Measurements from ENCODE around the gene XKR7.
"Not testable (repeated sequence)": the region's sequence is repeated elsewhere in the genome, so short reads cannot be mapped to it uniquely, and the experiment has no call there.

The XKR7 gene, protein sequence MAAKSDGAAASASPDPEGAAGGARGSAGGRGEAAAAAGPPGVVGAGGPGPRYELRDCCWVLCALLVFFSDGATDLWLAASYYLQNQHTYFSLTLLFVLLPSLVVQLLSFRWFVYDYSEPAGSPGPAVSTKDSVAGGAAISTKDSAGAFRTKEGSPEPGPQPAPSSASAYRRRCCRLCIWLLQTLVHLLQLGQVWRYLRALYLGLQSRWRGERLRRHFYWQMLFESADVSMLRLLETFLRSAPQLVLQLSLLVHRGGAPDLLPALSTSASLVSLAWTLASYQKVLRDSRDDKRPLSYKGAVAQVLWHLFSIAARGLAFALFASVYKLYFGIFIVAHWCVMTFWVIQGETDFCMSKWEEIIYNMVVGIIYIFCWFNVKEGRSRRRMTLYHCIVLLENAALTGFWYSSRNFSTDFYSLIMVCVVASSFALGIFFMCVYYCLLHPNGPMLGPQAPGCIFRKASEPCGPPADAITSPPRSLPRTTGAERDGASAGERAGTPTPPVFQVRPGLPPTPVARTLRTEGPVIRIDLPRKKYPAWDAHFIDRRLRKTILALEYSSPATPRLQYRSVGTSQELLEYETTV

DNA sequence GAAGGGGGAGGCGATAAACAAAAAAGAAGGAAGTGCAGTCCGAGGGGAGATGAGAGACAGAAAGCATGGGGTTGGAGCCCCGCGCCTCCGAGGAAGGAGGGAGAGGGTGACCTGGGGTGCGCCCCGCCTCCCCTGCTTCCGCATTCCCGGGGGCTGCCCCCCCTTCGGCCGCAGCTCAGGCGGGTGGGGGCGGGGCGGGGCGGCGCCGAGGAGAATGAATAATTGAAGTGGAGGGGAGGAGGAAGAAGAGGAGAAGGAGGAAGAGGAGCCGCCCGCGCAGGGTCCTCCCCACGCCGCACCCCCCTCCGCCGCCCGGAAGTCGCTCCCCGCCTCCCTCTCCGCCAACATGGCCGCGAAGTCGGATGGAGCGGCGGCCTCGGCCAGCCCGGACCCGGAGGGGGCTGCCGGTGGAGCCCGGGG lies at the start of gene XKR7:
Gene XKR7, plus strand, starts transcription at position 322 of the 420 bp plus-strand sequence. Its CDS starts 25 bp downstream, at position 347.
- no peak for DNase-seq

DNA sequence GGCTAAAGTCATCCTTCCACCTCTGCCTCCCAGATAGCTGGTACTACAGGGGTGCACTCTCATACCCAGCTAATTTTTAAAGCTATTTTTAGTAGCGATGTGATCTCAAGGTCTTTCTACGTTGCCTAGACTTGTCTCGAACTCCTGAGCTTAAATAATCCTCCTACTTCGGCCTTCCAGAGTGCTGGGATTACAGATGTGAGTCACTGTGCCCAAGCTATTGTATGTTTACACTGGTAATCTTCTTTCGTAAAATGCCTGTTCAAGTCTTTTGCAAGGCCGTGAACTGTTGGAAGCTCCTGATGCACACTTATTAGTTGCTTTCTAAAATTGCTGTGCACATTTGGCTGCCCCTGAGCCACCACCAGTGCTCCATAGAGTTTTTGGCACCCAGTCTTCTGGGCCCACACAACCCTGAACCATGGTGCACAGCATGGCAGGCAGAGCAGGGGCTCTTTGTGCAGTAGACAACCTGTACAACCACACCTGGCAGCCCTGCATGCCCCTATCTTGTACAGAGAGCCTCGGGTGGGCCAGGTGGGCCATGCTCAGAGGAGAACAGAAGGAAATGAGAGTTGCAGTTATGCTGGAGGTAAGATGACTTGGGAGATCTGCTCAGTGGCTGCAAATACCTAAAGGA lies 49.4 kb upstream of the XKR7 start:
- no peak for DNase-seq

DNA sequence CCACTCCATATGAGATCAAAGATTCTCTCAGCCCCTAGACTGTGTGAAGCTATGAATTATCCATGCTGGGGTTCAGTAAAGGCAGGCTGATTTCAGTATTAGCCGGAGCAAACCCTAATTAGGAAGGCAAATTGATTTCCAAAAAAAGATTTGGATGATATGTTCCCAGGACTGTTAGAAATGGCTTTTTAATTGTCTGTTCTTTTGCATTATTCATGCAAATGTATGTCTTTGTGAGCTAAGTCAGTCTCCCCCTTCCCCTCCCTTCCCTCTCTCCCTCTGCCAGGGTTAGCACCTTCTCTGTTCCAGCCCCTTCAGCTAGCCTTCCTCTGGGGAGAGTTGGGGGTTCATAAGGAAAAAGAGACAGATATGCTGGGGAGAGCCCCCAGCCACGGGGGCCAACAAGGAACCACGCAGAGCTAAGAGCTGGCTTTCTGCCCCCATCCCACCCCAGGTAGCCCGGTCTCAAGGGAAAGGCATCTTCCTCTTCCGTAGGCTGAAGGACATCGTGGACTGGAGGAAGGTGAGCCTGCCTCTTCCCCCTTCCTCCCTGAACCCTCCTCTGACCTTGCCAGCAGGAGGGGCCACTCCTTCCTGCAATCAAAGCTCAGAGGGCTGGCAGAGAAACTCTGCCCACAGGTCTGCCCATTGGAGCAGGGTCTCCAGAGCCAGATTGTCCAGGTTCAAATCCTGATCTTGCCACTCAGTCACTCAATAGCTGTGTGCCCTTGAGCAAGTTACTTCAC lies 48.4 kb upstream of the XKR7 start:
- no peak for DNase-seq

DNA sequence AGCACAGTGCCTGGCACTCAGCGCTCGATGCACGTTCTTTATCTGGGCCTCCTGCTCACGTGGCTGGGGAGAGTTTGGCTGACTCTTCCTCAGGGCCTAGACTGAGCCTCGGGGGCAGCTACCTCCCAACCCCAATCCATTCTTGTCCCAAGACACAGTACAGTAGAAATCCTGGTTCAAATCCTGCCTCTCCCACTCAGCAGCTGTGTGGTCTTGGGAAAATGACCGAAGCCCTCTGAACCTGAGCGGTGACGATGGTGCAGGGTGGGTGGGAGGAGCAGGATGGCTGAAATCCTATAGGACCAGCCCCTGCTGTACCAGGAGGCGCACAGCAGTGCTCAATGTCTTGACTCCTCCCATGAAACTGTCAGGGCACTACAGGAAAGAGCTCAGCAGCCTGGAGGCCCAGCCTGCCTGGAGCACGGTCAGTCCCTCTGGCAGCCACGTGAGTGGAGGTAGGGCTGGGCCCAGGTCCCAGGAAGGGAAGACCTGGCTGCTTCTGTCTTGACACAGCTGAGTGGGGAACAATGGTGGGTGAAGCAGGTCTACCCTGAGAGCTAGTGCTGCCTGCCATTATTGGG lies 47.6 kb upstream of the XKR7 start:
- DNase-seq = no peak

DNA sequence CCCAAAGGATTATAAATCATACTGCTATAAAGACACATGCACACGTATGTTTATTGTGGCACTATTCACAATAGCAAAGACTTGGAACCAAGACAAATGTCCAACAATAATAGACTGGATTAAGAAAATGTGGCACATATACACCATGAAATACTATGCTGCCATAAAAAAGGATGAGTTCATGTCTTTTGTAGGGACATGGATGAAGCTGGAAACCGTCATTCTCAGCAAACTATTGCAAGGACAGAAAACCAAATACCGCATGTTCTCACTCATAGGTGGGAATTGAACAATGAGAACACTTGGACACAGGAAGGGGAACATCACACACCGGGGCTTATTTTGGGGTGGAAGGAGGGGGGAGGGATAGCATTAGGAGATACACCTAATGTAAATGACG lies 46.5 kb upstream of the XKR7 start:
- DNase-seq = not testable (repeated sequence)

DNA sequence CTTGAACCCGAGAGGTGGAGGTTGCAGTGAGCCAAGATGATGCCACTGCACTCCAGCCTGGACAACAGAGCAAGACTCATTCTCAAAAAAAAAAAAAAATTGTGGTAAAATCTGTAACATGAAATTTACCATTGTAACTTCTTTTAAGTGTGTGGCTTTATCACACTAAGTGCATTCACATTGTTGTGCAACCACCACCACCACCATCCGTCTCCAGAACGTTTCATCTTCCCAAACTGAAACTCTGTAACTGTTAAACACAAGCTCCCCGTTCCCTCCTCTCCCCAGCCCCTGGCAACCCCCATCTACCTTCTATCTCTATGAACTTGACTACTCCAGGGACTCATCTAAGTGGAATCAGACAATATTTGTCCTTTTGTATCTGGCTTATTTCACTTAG lies 45.8 kb upstream of the XKR7 start:
- no peak for DNase-seq

DNA sequence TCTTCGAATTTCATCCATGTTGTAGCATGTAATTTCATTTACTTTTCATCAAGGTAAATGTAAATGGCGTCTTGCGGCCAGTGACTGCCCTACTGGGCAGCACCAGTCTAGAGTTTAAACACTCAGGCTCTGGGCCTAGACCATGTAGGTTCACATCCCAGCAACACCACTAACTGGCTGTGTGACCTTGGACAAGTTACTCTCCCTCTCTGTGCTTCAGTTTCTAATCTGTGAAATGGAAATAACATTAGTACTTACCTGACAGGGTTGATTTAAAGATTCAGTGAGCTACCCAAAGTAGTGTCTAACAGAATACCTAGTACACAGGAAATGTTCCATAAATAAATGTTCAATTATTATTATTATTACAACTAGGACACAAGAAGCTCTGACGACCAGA lies 45.4 kb upstream of the XKR7 start:
- DNase-seq = no peak

DNA sequence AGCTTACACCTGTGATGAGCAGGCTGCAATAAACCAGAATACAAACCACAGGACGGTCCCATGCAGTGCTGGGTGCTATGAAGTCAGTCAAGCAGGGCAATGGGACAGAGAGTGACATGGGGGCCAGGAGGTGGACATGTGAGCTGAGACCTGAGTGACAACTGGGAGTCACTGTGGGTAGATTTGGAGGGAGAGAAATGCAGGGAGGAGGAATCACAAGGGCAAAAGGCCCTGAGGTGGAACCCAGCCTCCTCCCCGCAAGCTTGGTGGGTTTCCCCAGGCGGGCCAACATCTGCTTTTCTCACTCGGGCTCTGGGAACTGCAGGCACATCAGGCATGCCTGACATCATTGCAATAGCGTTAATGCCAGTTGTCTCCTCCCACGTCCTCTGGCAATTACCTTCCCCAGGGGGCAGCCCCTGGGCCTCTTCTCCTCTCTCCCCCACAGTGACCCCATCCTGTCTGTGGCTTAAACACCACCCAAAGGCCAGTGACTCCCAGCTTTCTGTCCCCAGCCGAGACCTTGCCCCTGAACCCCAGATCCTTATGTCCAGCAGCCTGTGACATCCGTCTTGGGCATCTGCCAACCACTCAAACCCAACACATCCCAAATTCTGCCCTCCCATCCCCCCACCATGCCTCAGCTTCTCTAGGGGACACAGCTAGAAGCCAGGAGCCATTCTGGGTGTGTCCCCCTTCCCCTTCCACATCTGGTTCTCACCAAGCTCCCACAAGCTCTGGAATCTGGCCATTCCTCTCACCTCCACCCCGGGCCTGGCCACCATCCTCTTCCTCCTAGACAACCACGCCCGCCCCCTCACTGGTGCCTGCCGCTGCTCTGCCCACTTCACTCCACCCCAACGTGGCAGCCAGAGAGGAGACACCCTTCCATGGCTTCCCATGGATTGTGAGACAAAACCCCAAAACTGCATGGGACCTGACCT lies 44.3 kb upstream of the XKR7 start:
- no peak for DNase-seq

DNA sequence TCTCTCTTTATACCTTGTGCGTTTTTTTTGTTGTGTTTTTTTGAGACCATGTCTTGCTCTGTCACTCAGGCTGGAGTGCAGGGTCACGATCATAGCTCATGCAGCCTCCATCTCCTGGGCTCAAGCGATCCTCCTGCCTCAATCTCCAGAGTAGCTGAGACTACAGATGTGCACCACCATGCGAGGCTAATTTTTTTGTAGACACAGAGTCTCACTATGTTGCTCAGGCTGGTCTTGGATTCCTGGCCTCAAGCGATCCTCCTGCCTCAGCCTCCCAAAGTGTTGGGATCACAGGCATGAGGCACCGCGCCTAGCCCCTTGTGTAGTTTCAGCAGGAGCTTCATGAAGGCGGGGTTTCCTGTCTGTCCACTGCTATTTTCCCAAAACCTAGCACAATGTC lies 43.4 kb upstream of the XKR7 start:
- DNase-seq = no peak

DNA sequence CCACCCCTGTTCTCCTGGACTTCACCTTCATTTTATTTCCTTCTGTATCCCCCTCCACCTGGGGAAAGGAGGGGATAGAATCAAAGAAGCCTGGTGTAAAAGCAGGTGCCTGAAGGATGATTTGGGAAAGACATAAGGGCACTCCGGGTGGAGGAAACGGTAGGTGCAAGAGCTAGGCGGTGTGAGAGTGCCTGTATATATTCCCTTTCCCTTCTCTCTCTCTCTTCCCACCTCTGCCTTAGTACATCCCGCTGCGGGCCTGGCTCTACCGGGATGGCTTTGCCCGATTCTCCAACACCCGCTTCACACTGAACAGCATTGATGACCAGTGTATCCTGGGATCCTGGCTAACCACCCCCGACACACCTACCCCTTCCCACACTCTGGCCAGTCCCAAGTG lies 42.3 kb upstream of the XKR7 start:
- DNase-seq = no peak

DNA sequence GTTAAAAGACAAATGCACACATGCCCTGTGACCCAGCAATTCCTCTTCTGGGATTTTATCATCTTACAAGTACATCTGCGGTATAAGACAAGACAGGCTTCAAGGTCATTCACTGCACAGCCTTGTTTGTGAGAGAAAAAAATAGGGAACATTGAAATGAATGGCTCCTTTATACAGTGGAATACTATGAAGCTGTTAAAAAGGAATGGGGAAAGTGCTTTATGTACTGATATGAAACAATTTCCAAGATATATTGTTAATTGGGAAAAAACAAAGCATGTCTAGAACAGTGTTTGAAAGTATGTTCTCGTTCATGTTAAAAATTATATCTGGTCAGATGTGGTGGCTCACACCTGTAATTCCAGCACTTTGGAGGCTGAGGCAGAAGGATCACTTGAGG lies 41.5 kb upstream of the XKR7 start:
- no peak for DNase-seq

DNA sequence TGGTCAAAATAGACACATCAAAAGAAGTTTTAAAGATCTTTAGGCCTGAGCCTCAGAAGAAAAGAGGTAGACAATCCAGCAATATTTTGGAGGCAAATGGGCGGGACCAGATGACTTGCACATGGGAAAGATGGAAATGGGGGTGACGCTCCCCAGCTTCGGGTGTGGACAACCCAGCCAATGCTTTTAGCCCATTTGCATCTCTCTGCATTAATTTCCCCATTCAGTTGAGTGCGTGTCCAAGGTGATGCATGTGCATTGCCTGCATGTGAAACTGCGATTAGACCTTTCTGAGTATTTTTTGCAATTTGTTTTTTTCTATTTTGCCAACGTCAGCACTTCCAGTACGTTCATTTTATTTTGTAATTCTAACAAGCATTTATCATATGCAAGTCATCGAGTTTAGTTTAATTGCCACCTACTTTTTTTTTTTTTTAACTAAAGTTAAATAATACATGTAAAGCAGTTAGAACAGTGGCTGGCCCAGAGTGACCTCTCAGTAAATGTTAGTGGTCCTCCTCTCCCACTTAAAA lies 40.3 kb upstream of the XKR7 start:
- DNase-seq = no peak

DNA sequence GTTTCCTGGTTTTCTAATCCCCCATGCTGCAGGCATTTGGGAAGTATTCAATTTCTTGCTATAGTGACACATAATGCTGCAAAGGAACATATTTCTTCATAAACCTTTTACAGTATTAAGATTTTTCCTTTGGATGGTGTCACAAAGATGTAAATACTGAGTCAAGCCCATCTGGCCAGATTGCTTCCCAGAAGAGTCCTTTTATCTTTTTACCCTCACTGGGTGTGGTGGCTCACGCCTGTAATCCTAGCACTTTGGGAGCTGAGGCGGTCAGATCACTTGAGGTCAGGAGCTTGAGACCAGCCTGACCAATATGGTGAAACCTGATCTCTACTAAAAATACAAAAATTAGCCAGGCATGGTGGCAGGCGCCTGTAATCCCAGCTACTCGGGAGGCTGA lies 38.3 kb upstream of the XKR7 start:
- not testable (repeated sequence) for DNase-seq

DNA sequence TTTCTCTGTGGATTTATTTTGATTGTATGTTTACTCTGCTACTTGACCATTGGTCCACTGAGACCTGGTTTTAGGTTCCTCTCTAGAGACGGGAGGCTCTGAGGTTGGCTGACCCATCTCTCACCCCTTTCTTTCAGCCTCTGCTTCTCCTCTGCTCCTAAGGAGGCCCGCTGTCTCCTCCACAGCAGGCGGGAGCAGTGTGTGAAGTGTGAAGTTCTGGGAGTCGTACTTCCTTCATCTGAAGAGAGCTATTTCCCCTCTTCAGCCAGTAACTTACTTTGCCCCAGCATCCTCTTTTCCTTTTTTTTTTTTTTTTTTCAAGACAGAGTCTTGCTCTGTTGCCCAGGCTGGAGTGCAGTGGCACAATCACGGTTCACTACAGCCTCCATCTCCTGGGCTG lies 37.2 kb upstream of the XKR7 start:
- DNase-seq = no peak

DNA sequence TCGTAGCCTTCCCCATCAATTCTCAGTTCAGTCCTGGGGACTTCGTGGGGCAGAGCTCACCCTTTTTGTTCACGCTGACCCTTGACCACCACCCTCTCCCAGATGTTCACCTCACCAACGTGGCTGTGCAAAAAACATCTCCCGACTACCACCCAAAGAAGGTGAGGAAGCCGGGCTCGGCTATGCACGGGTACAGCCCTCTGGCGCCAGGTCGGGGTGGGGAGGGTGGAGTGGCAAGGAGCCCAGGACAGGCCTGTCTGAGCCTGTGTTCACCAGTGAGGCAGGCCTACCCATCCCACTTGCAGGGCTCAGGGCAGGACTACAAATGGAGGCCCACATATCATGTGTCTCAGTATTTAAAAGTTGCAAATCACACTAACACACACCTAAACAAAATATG lies 34.3 kb upstream of the XKR7 start:
- DNase-seq = no peak

DNA sequence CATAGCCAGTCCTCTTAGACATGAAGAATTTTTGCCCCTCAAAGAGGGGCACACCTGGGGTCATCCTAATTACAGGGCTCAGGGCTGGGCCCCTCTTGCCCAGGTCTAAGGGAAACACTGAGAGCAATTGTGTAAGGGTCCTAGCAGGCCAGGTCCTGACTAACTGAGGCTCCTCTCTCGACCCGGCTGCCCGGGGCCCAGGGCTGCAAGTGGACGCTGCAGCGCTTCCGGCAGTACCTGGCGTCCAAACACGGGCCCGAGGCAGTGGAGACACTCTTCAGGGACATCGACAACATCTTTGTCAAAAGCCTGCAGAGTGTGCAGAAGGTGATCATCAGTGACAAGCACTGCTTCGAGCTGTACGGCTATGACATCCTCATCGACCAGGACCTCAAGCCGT lies 33.5 kb upstream of the XKR7 start:
- DNase-seq = no peak

DNA sequence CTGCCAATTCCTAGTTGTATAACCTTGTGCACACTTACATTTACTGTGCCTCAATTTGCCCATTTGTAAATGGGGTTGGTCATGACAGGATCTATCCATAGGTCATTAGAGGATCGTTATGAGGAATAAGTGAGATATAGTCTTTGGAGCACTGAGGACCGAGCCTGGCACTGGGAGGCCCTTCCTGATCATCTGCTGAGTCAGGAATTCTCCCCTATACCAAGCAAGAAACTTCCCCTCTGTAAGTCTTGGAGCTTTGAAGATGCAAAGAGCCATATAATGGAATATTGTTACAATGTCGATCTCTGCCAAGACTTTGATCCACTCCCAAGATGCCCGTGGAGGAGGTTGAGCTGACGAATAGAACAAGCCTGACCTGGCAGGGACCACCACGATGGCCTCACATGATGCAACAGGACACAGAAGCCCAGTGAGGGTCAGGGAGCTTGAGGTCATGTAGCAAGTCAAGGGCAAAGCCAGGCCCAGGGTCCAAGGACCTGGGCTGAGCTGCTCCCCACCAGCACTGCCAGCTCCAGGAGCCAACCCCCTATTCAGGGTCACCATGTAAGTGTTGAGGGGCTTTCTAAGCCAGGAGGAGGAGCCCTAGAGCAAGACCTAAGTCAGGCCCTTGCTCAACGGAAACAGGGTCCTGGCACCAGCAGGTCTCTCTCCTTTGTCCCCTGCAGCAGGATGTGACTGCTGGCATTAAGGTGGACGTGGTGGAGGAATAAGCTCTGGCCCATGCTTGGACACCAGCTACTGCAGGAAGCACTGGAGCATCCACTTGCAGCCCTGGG lies 32.8 kb upstream of the XKR7 start:
- DNase-seq = no peak

DNA sequence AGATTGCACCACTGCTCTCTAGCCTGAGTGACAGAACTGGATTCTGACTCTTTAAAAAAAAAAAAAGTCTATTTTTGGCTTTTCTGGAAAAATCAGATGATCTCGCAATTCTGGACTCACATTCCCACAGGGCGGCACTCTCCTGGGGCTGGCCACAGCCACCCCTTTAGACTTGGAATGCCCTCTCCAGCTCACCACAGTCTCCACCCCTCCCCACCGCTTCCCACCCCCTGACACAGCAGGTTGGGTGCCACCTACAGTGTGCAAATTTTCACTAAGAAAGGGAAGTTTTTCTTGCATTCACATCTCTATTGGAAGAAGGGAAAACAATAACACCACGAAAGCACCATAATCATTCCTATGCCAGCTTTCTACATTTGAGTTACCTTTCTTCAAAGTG lies 31.5 kb upstream of the XKR7 start:
- no peak for DNase-seq

DNA sequence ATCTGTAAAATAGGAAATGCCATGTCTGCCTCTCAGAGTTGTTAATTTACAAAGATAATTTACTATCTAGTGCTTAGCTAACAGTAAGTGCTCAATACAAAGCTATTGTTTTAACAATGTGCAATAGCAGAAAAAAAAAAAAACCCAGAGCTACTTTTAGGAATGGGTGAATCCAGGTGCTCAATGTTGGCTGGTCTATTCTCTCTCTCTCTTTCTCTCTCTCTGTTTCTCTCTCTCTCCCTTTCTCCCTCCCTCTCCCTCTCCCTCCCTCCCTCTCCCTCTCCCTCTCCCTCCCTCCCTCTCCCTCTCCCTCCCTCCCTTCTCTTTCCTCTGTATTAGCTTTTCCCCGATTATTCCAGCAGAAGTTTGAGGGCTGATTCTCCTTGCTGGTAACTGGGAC lies 30.1 kb upstream of the XKR7 start:
- DNase-seq = no peak

DNA sequence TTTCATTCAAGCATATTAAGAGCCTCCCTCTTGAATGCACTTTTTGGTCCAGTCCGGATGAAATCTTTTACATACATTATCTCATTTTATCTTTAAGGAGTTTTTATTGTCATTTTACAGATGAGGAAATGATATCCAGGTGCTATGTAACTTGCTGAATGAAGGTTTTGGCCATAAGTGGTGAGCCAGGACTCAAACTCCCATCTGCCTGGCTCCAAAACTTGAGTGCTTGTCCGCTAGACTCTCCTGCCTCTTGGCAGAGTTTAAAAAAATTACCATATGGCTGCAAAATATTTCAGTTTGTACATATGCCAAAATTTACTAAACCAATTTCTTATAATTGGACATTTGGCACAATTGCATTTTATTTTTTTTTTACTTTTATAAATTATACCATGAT lies 28.3 kb upstream of the XKR7 start:
- no peak for DNase-seq

DNA sequence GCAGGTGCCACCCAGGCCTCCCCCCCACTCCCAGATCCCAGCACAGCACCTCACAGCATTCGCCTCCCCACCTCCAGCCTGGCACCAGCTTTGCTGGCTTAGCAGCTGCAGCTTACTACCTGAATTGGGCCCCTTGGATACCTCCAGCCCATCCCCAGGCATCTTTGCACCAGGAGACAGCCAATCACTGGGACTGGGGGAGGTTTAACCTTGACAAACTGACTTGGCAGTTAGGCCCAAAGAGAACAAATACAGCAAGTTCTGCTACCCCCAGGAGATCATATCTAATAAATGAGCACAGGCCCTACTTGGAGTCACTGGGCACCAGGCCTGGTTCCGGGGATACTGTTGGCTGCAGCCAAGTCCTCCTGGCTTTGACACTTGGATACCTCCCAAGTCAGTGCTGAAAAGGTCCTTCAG lies 24.9 kb upstream of the XKR7 start:
- no peak for DNase-seq
